CD4-positive, alpha-beta T cell (primary cell): ENCODE data around the gene VEGFB. TPM values are rescaled to one million over a fixed set of nuclear protein-coding genes. Genes with fewer than 3 reads are reported as not detected.

ENCODE experiments used
- ATAC-seq: fragments of 200-7000 bp; cut with Tn5 transposase; one replicate; pipeline ENCODE4 v1.10.0; 2022; ENCODE audit warnings: mild to moderate bottlenecking; ENCODE audit not compliant: poor library complexity
- CTCF ChIA-PET: fragments of 350-600 bp; sonication (Branson Sonifier 250); formaldehyde crosslinking; loops from one replicate; lab custom pipeline; 2021; ENCODE audit warnings: antibody characterized with exemption, inconsistent platforms; lab: Charles Lee
- POLR2A ChIA-PET: fragments of 350-600 bp; sonication (Branson Sonifier 250); formaldehyde crosslinking; loops from one replicate; lab custom pipeline; 2021; ENCODE audit warnings: antibody characterized with exemption, inconsistent platforms; lab: Charles Lee
- DNase-seq, 14 experiments: peaks; one replicate each; pipeline ENCODE4 v3.0.0-alpha.2; 2013 to 2020; ENCODE audit warnings: mixed read lengths in 2 of 14
- H3K27ac ChIP-seq, 2 donors: one replicate each; pipeline versions ENCODE4 v1.5.1 to v1.7.0; 2013; ENCODE audit warnings: low read length in 2 of 2, low read depth in 1 of 2, mild to moderate bottlenecking in 1 of 2
- H3K27me3 ChIP-seq, 2 experiments: 1 replicate in 1 of 2; 2 replicates in 1 of 2; pipeline versions ENCODE4 v1.6.1 to v1.7.0; 2013; ENCODE audit warnings: low read length in 2 of 2, control low read depth in 1 of 2, mild to moderate bottlenecking in 1 of 2, moderate library complexity in 1 of 2; ENCODE audit not compliant: insufficient read depth in 2 of 2, control insufficient read depth in 1 of 2
- H3K36me3 ChIP-seq: one replicate; pipeline ENCODE4 v1.6.1; 2013; ENCODE audit warnings: low read length, control low read depth; ENCODE audit not compliant: insufficient read depth
- H3K4me1 ChIP-seq: one replicate; pipeline ENCODE4 v1.6.1; 2013; ENCODE audit warnings: low read length, control low read depth; ENCODE audit not compliant: insufficient read depth
- H3K4me3 ChIP-seq: one replicate; pipeline ENCODE4 v1.5.1; 2013; ENCODE audit warnings: mild to moderate bottlenecking, low read length, moderate library complexity
- H3K9me3 ChIP-seq, 2 experiments: 1 replicate in 1 of 2; 2 replicates in 1 of 2; pipeline versions ENCODE4 v1.6.1 to v1.7.0; 2013; ENCODE audit warnings: low read length in 2 of 2, mild to moderate bottlenecking in 2 of 2, control low read depth in 1 of 2, moderate library complexity in 1 of 2; ENCODE audit not compliant: control insufficient read depth in 1 of 2, insufficient read depth in 1 of 2
- H3K27ac Mint-ChIP-seq: one replicate; pipeline ENCODE4 v1.8.0; 2020; ENCODE audit warnings: mixed read lengths
- H3K27me3 Mint-ChIP-seq: one replicate; pipeline ENCODE4 v1.8.0; 2021; ENCODE audit warnings: mixed read lengths
- H3K36me3 Mint-ChIP-seq: one replicate; pipeline ENCODE4 v1.8.0; 2021; ENCODE audit warnings: low read depth, mixed read lengths
- H3K4me1 Mint-ChIP-seq: one replicate; pipeline ENCODE4 v1.8.0; 2021; ENCODE audit warnings: low read depth, mixed read lengths
- H3K4me3 Mint-ChIP-seq: one replicate; pipeline ENCODE4 v1.8.0; 2020; ENCODE audit warnings: mild to moderate bottlenecking, mixed read lengths
- H3K9me3 Mint-ChIP-seq: one replicate; pipeline ENCODE4 v1.8.0; 2020; ENCODE audit warnings: mixed read lengths
- CTCF ChIP-seq: fragments of 200-600 bp; IDR thresholded peaks from one replicate; pipeline ENCODE4 v1.8.0; 2022; ENCODE audit warnings: antibody characterized with exemption, mild to moderate bottlenecking
- intact Hi-C, 2 experiments: fragments of 100-400 bp; cut with DNase I in 1 of 2; cut with micrococcal nuclease in 1 of 2; formaldehyde crosslinking; loops; one replicate each; pipeline versions ENCODE4 v1.15.1 to v1.9.0; 2023 to 2025; cut with DNase I, micrococcal nuclease
- total RNA-seq, 174 experiments: library from RNA in 2 of 174; stranded (reverse) in 2 of 174; gene quantifications; one replicate each; pipeline ENCODE4 v1.2.3 and lab custom pipeline; 2021 to 2026

VEGFB gene
- total RNA-seq, 2 experiments from 2014 or later = 39.7 to 48.7 TPM

DNA sequence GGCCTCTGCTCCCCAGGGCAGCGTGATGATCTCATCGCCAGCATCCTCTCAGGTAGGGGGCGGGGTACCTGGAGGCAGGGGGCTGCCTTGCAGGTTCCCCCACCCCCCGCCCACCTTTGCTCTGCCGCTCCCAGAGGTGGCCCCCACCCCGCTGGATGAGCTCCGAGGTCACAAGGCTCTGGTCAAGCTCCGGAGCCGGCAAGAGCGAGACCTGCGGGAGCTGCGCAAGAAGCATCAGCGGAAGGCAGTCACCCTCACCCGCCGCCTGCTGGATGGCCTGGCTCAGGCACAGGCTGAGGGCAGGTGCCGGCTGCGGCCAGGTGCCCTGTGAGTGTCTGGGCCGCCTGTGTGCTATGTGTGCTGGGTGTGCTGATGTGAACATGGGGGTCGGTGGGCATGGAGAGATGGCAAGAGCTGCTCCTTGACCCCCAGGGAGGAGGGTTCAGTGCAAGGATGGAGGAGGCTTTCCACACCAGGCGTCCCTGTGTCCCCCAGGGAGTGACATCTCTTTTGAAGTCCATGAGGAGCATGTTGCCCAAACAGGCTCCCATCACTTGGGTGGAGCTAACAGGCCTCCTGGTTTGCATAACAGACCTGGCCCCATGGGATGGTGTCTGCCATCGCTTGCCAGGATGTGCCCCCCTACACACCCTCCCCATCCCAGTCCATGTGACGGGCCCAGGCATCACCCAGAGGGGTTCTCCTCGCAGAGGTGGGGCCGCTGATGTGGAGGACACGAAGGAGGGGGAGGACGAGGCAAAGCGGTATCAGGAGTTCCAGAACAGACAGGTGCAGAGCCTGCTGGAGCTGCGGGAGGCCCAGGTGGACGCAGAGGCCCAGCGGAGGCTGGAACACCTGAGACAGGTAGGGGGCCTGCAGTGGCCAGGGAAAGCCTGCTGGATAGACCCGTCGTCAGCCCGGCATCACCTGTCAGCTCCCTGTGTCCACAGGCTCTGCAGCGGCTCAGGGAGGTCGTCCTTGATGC, 31.1 kb downstream of the VEGFB start:
- peaks cover 25% of the 10 kb centered on the region for H3K4me1 ChIP-seq
- DNase-seq = no peak
- ChIA-PET CTCF (no interaction called here), POLR2A (no interaction called here)
- H3K4me3 ChIP-seq = no peak overlapping the region
- peaks cover 22% of the 10 kb centered on the region for H3K4me1 Mint-ChIP-seq
- H3K27ac Mint-ChIP-seq = no peak overlapping the region
- no peaks in the 10 kb centered on the region for H3K9me3 ChIP-seq
- no peaks in the 10 kb centered on the region for H3K27me3 ChIP-seq
- H3K4me3 Mint-ChIP-seq = peak overlapping the region; percentile 30
- ATAC-seq = no peak
- H3K36me3 ChIP-seq = peaks cover 8% of the 10 kb centered on the region
- no peaks in the 10 kb centered on the region for H3K9me3 Mint-ChIP-seq
- peaks cover 9% of the 10 kb centered on the region for H3K36me3 Mint-ChIP-seq
- TF ChIP-seq CTCF = no peak
- intact Hi-C loops = no loop called here
- H3K27me3 Mint-ChIP-seq = peaks cover 5% of the 10 kb centered on the region
- no peak overlapping the region for H3K27ac ChIP-seq

- CTCF ChIA-PET = no interaction called here
- peaks cover 8% of the 10 kb centered on the region for H3K36me3 ChIP-seq
- intact Hi-C loops = no loop called here
These were observed 32.0 kb downstream of the VEGFB start for GRCh38 chr11:64266339-64266738.

More at GRCh38 chr11:64266339-64266738, 32.0 kb downstream of the VEGFB start:
- Mint-ChIP-seq H3K27me3 (peaks cover 5% of the 10 kb centered on the region), H3K36me3 (peaks cover 15% of the 10 kb centered on the region), H3K4me1 (peaks cover 25% of the 10 kb centered on the region), H3K27ac (no peak overlapping the region), H3K9me3 (no peaks in the 10 kb centered on the region), H3K4me3 (no peak overlapping the region)
- no peak for ATAC-seq
- no peak overlapping the region for H3K4me3 ChIP-seq
- DNase-seq = no peak
- POLR2A ChIA-PET = interaction anchor here (6.6 kb wide), 1 partner anchor 60 kb away, joined by 108 read pairs; the partner anchor contains the start of gene FERMT3
- TF ChIP-seq CTCF = no peak
- peaks cover 30% of the 10 kb centered on the region for H3K4me1 ChIP-seq
- H3K27ac ChIP-seq = no peak overlapping the region
- no peaks in the 10 kb centered on the region for H3K27me3 ChIP-seq
- no peaks in the 10 kb centered on the region for H3K9me3 ChIP-seq
